K562 (cell line): Measurements from ENCODE around the gene PSMD11. TPM values are rescaled to one million over a fixed set of nuclear protein-coding genes. Genes with fewer than 3 reads are reported as not detected.

ENCODE experiments used
- polyA plus RNA-seq, 8 experiments: library from polyadenylated mRNA; depleted of rRNA in 4 of 8; stranded (reverse) in 5 of 8; unstranded in 3 of 8; fragments of >200 nt; fragmentation: Nextera tagmentation in 2 of 8; fragmentation: Illumina TruSeq in 1 of 8; extraction: Ambion mirVana in 2 of 8; extraction: Trizol in 1 of 8; gene quantifications; 2 replicates each; pipeline versions ENCODE4 v1.2.1 to v1.2.3, GENCODE V29; 2011 to 2014; ENCODE audit warnings: inconsistent platforms in 1 of 8, missing spikeins in 1 of 8
- total RNA-seq, 7 experiments: library from RNA; depleted of rRNA in 6 of 7; stranded (reverse); fragments of >200 nt in 6 of 7; fragmentation: Illumina TruSeq in 2 of 7; extraction: Trizol in 2 of 7; gene quantifications; 2 replicates each; pipeline versions ENCODE4 v1.2.1 to v1.2.3, GENCODE V29; 2011 to 2021; ENCODE audit warnings: low replicate concordance in 1 of 7
- TF ChIP-seq, protein P1 (sequence below), 2 experiments: fragments of 450-650 bp in 1 of 2; sonication (generic) in 1 of 2; formaldehyde crosslinking in 1 of 2; IDR thresholded peaks; 2 replicates each; pipeline versions ENCODE4 v1.7.1 to v1.9.0; 2016 to 2022; ENCODE audit warnings: inconsistent platforms in 1 of 2, mild to moderate bottlenecking in 1 of 2, missing genetic modification reagents in 1 of 2

Gene PSMD11
- total and polyA plus RNA-seq, 9 of the 15 experiments (the other 6 are each of a cell fraction or from before 2014, with no cell fraction given) = 104 to 378 (median 158) TPM

GRCh38 chr17:32503251-32504165 lies 59.2 kb downstream of the PSMD11 start (continued):
- TF ChIP-seq, protein P1, sequence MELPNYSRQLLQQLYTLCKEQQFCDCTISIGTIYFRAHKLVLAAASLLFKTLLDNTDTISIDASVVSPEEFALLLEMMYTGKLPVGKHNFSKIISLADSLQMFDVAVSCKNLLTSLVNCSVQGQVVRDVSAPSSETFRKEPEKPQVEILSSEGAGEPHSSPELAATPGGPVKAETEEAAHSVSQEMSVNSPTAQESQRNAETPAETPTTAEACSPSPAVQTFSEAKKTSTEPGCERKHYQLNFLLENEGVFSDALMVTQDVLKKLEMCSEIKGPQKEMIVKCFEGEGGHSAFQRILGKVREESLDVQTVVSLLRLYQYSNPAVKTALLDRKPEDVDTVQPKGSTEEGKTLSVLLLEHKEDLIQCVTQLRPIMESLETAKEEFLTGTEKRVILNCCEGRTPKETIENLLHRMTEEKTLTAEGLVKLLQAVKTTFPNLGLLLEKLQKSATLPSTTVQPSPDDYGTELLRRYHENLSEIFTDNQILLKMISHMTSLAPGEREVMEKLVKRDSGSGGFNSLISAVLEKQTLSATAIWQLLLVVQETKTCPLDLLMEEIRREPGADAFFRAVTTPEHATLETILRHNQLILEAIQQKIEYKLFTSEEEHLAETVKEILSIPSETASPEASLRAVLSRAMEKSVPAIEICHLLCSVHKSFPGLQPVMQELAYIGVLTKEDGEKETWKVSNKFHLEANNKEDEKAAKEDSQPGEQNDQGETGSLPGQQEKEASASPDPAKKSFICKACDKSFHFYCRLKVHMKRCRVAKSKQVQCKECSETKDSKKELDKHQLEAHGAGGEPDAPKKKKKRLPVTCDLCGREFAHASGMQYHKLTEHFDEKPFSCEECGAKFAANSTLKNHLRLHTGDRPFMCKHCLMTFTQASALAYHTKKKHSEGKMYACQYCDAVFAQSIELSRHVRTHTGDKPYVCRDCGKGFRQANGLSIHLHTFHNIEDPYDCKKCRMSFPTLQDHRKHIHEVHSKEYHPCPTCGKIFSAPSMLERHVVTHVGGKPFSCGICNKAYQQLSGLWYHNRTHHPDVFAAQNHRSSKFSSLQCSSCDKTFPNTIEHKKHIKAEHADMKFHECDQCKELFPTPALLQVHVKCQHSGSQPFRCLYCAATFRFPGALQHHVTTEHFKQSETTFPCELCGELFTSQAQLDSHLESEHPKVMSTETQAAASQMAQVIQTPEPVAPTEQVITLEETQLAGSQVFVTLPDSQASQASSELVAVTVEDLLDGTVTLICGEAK (IDR thresholded peaks at IDR 0.05) = no peak
- TF ChIP-seq, protein P1 (CRISPR knock-in tag; IDR thresholded peaks at IDR 0.05) = no peak
